ENCODE measurements around the gene SNRNP25. TPM values are rescaled to one million over a fixed set of nuclear protein-coding genes. Genes with fewer than 3 reads are reported as not detected.

Gene SNRNP25
- 18.8 and 23.5 TPM in 2 replicates for total RNA-seq

DNA sequence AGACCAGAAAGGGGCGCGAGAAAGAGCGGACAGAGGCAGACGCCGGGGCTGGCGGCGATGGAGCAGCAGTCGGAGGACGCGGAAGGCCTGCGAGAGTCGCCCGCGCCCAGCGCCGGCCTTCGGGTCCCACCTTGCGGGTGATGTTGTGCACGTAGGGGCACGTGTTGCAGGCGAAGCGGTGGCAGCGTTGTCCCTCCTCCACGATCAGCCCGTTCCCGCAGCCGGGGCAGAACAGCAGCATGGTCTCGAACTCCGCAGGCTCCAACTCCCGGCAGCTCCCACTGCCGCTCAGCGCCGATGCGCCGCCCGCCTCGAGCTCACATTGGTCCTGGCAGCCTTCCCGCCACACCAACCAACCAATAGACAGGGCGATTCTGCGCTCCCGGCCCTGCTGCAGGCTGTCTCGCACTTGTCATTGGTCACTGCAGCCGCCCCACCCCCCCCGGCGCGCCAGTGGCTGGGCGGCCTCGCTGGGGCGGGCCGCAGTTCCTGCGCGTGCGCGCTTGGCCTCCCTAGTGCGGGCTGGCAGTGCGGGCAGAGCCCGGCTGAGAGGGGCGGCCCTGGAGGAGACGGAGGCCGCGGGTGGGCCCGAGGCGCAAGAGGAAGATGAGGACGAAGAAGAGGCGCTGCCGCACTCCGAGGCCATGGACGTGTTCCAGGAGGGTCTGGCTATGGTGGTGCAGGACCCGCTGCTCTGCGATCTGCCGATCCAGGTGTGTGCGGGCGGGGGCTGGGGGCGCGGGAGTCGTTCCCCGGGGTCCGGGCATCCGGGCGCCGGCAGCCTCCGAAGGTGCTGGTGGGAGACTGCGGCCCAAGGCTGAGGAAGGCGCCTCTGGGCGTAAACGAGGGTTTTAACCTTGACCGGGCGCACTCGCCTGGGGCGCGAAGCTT lies at the start of gene SNRNP25, which contains the start of gene POLR3K:
TSS of gene SNRNP25 (plus strand) at position 483 of the 891 bp plus-strand sequence. CDS start at position 672, 189 bp downstream.
TSS of gene POLR3K (minus strand) at position 263 of the 891 bp plus-strand sequence. CDS start at position 241, 22 bp downstream.

GRCh38 chr16:72561-73548 lies 19.2 kb downstream of the SNRNP25 start, which contains the start of gene RHBDF1:
TSS of gene RHBDF1 (minus strand) at chr16:72631. CDS start at chr16:65015, 7,616 bp downstream.

DNA sequence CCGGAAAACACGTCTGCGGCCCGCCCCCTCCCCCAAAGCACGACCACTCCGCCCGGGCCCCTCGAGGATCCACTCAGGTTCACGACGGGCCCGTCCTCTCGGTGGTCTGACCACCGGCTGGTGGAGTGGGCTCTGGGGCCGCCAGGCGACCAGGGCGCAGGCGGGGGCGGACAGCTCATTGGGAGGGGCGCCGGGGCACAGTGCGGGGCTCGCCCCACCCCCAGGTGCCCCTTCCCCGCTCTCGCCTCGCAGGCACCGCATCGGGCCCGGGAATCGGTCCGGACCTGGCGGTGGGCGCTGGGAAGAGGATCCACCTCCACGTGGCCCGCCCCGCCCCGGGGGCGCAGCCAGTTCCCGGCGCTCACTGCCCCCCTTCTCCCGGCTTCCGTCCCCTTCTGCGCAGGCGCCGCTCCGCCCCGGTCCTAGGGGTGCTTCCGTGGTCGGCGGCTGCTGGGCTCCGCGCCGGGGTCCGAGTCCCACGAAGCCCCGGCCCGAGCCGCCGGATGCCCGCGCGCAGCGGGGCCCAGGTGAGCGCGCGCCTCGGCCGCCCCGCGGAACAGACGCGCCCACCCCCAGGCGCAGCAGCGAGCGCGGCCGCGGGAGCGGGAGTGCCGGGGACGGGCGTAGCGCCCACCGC lies 24.3 kb downstream of the SNRNP25 start, which contains the start of gene MPG:
TSS of gene MPG (plus strand) at position 419 of the 637 bp plus-strand sequence. CDS start at position 504, 85 bp downstream.

Small RNAs within 50 kb of the gene (small RNA-seq; reads per million reads assigned to genes)
- gene MIR6859-4, result not detected
- gene Z69720.2, result not detected

Other genes starting within 250 kb of the SNRNP25 start
- gene POLR3K, start 220 bp upstream of the SNRNP25 start, total RNA-seq, result 2.9 and 3.5 TPM in 2 replicates
- 36.4 and 44.4 TPM in 2 replicates for gene RHBDF1, start 18.8 kb downstream of the SNRNP25 start, total RNA-seq
- 232 and 246 TPM in 2 replicates for gene MPG, start 24.4 kb downstream of the SNRNP25 start, total RNA-seq
- 14.0 and 21.7 TPM in 2 replicates for gene NPRL3, start 84.8 kb downstream of the SNRNP25 start, total RNA-seq
- not detected in 2 replicates for gene HBZ, start 98.8 kb downstream of the SNRNP25 start, total RNA-seq
- not detected in 2 replicates for gene HBM, start 112.2 kb downstream of the SNRNP25 start, total RNA-seq
- 0.73 TPM in 1 of 2 replicates, not detected in the other for gene HBA2, start 119.0 kb downstream of the SNRNP25 start, total RNA-seq
- not detected in 2 replicates for gene HBA1, start 122.9 kb downstream of the SNRNP25 start, total RNA-seq
- gene HBQ1, start 126.6 kb downstream of the SNRNP25 start, total RNA-seq, result not detected in 2 replicates
- gene LUC7L, start 175.6 kb downstream of the SNRNP25 start, total RNA-seq, result 35.6 and 43.8 TPM in 2 replicates
- 50.4 and 52.9 TPM in 2 replicates for gene FAM234A, start 181.0 kb downstream of the SNRNP25 start, total RNA-seq
- 0.98 and 2.6 TPM in 2 replicates for gene RGS11, start 222.1 kb downstream of the SNRNP25 start, total RNA-seq
- gene ARHGDIG, start 226.8 kb downstream of the SNRNP25 start, total RNA-seq, result 0.37 TPM in 1 of 2 replicates, not detected in the other
- gene PDIA2, start 229.3 kb downstream of the SNRNP25 start, total RNA-seq, result 0.20 TPM in 1 of 2 replicates, not detected in the other

Measured in subcutaneous preadipocyte (primary cell).